H1 (cell line): Measurements from ENCODE around the gene CNOT3. TPM values are rescaled to one million over a fixed set of nuclear protein-coding genes. Genes with fewer than 3 reads are reported as not detected.
A peak's percentile ranks its signal among the peaks of the same experiment; 100 is the strongest.

Experiments used
- CTCF ChIA-PET: fragments of 300-600 bp; sonication (Branson Sonifier 250); formaldehyde crosslinking; loops from one replicate; lab custom pipeline; 2021; ENCODE audit not compliant: partially characterized antibody; lab: Charles Lee
- POLR2A ChIA-PET: fragments of 300-600 bp; sonication (Branson Sonifier 250); formaldehyde crosslinking; loops from one replicate; lab custom pipeline; 2021; ENCODE audit warnings: inconsistent platforms; ENCODE audit not compliant: partially characterized antibody; lab: Charles Lee
- DNase-seq, 2 experiments: peaks; one replicate each; pipeline versions ENCODE4 v3.0.0 to v3.0.0-alpha.2; 2010 to 2022; ENCODE audit warnings: low spot score in 2 of 2, low read depth in 1 of 2, mixed read lengths in 1 of 2
- FAIRE-seq: peaks from 2 replicates; lab custom pipeline; 2011; peaks lifted over from hg19 to GRCh38; lab: Jason Lieb, UNC
- H2AFZ ChIP-seq: 2 replicates; pipeline ENCODE4 v1.8.1; 2012; ENCODE audit warnings: low read length, inconsistent platforms
- H2AK5ac ChIP-seq: 2 replicates; pipeline ENCODE4 v1.6.1; 2013; ENCODE audit warnings: low read depth, low read length
- H2BK120ac ChIP-seq: replicated peaks from 2 replicates; pipeline ENCODE3; 2013; ENCODE audit warnings: low read depth, low read length, inconsistent platforms
- H2BK12ac ChIP-seq: 2 replicates; pipeline ENCODE4 v1.6.1; 2013; ENCODE audit warnings: low read depth, low read length
- H2BK15ac ChIP-seq: 2 replicates; pipeline ENCODE4 v1.6.1; 2013; ENCODE audit warnings: low read length
- H2BK20ac ChIP-seq: 2 replicates; pipeline ENCODE4 v1.6.1; 2013; ENCODE audit warnings: low read length
- H2BK5ac ChIP-seq: 2 replicates; pipeline ENCODE4 v1.6.1; 2013; ENCODE audit warnings: low read depth, low read length
- H3K14ac ChIP-seq: 2 replicates; pipeline ENCODE4 v1.6.1; 2013; ENCODE audit warnings: inconsistent platforms; ENCODE audit not compliant: insufficient read length
- H3K18ac ChIP-seq: 2 replicates; pipeline ENCODE4 v1.6.1; 2013; ENCODE audit warnings: low read length; ENCODE audit errors: extremely low read depth
- H3K23ac ChIP-seq: 2 replicates; pipeline ENCODE4 v1.6.1; 2013; ENCODE audit warnings: inconsistent platforms; ENCODE audit not compliant: insufficient read length
- H3K23me2 ChIP-seq: 2 replicates; pipeline ENCODE4 v1.6.1; 2013; ENCODE audit warnings: low read depth, low read length
- H3K27ac ChIP-seq: 2 replicates; pipeline ENCODE4 v1.6.1; 2011; ENCODE audit warnings: low read depth, low read length, inconsistent platforms
- H3K27me3 ChIP-seq, 4 experiments: replicated peaks in 1 of 4; 1 replicate in 1 of 4; 2 replicates in 3 of 4; pipeline versions ENCODE4 v1.6.1 to v1.8.1; 2011 to 2013; ENCODE audit warnings: low read length in 3 of 4, mild to moderate bottlenecking in 3 of 4, inconsistent platforms in 2 of 4, mixed read lengths in 2 of 4, moderate library complexity in 1 of 4; ENCODE audit not compliant: control insufficient read depth in 3 of 4, insufficient read depth in 3 of 4; ENCODE audit errors: extremely low read depth in 1 of 4
- H3K36me3 ChIP-seq, 4 experiments: 2 replicates each; pipeline versions ENCODE4 v1.6.1 to v1.8.1; 2011 to 2013; ENCODE audit warnings: mild to moderate bottlenecking in 4 of 4, low read length in 3 of 4, moderate library complexity in 2 of 4, control low read depth in 1 of 4, inconsistent platforms in 1 of 4; ENCODE audit not compliant: insufficient read depth in 4 of 4, control insufficient read depth in 2 of 4
- H3K4ac ChIP-seq: replicated peaks from 2 replicates; pipeline ENCODE3; 2013; ENCODE audit warnings: low read length, low read depth, mixed read lengths, inconsistent platforms; ENCODE audit not compliant: insufficient read length
- H3K4me1 ChIP-seq, 4 experiments: replicated peaks in 1 of 4; 1 replicate in 1 of 4; 2 replicates in 3 of 4; pipeline versions ENCODE4 v1.6.1 to v1.8.1; 2011 to 2013; ENCODE audit warnings: low read length in 3 of 4, inconsistent platforms in 2 of 4, mixed read lengths in 1 of 4; ENCODE audit not compliant: insufficient read depth in 4 of 4, control insufficient read depth in 3 of 4
- H3K4me2 ChIP-seq, 2 experiments: 2 replicates each; pipeline versions ENCODE4 v1.6.1 to v1.8.1; 2011 to 2013; ENCODE audit warnings: low read depth in 2 of 2, low read length in 2 of 2, control low read depth in 1 of 2, inconsistent platforms in 1 of 2, mild to moderate bottlenecking in 1 of 2; ENCODE audit not compliant: insufficient read depth in 1 of 2
- H3K4me3 ChIP-seq, 4 experiments: fragments of 200-600, 300-600 bp in 1 of 4; sonication (generic), shearing (Covaris generic), sonication (Bioruptor Twin) in 1 of 4; 2 replicates each; pipeline versions ENCODE4 v1.5.1 to v1.8.1; 2011 to 2016; ENCODE audit warnings: low read length in 4 of 4, low read depth in 3 of 4, control low read depth in 2 of 4, inconsistent platforms in 2 of 4, mild to moderate bottlenecking in 2 of 4, mixed read lengths in 1 of 4, moderate library complexity in 1 of 4; ENCODE audit not compliant: insufficient read depth in 2 of 4; ENCODE audit errors: extremely low read depth in 1 of 4
- H3K56ac ChIP-seq: replicated peaks from 2 replicates; pipeline ENCODE3; 2013; ENCODE audit warnings: low read depth, mild to moderate bottlenecking, mixed read lengths, low read length, inconsistent platforms; ENCODE audit not compliant: insufficient read length
- H3K79me1 ChIP-seq: 2 replicates; pipeline ENCODE4 v1.6.1; 2013; ENCODE audit warnings: low read depth, low read length, control low read depth
- H3K79me2 ChIP-seq, 2 experiments: 2 replicates each; pipeline versions ENCODE4 v1.6.1 to v1.8.1; 2012 to 2013; ENCODE audit warnings: low read length in 2 of 2, mild to moderate bottlenecking in 2 of 2, inconsistent platforms in 1 of 2; ENCODE audit not compliant: insufficient read depth in 2 of 2, control insufficient read depth in 1 of 2
- H3K9ac ChIP-seq, 4 experiments: replicated peaks in 1 of 4; 1 replicate in 1 of 4; 2 replicates in 3 of 4; pipeline versions ENCODE4 v1.6.1 to v1.8.1; 2011 to 2013; ENCODE audit warnings: low read depth in 3 of 4, low read length in 3 of 4, control low read depth in 2 of 4, mild to moderate bottlenecking in 2 of 4, moderate library complexity in 2 of 4, inconsistent platforms in 1 of 4; ENCODE audit errors: extremely low read depth in 1 of 4
- H3K9me3 ChIP-seq, 2 experiments: 2 replicates each; pipeline versions ENCODE4 v1.6.1 to v1.8.1; 2012 to 2013; ENCODE audit warnings: mild to moderate bottlenecking in 2 of 2, moderate library complexity in 2 of 2, control low read depth in 1 of 2, inconsistent platforms in 1 of 2, low read depth in 1 of 2, low read length in 1 of 2, mixed read lengths in 1 of 2; ENCODE audit not compliant: insufficient read depth in 2 of 2
- H4K20me1 ChIP-seq, 2 experiments: replicated peaks in 1 of 2; 2 replicates each; pipeline versions ENCODE3 to v1.8.1; 2011 to 2013; ENCODE audit warnings: inconsistent platforms in 2 of 2, low read length in 2 of 2, mild to moderate bottlenecking in 1 of 2; ENCODE audit not compliant: insufficient read depth in 2 of 2, control insufficient read depth in 1 of 2
- H4K5ac ChIP-seq: 2 replicates; pipeline ENCODE4 v1.6.1; 2013; ENCODE audit warnings: low read length, low read depth, mixed read lengths, inconsistent platforms; ENCODE audit not compliant: insufficient read length
- H4K8ac ChIP-seq: 2 replicates; pipeline ENCODE4 v1.8.0; 2013; ENCODE audit warnings: mild to moderate bottlenecking, moderate library complexity, low read length, inconsistent platforms; ENCODE audit not compliant: insufficient read depth; ENCODE audit errors: extremely low read depth
- H4K91ac ChIP-seq: replicated peaks from 2 replicates; pipeline ENCODE3; 2013; ENCODE audit warnings: low read length, mixed read lengths, inconsistent platforms; ENCODE audit not compliant: insufficient read length
- WGBS, 2 experiments: shearing (Covaris generic) in 1 of 2; methylation state at CpG; one replicate each; pipeline versions ENCODE4 v1.1.6 to v1.1.7; 2013 to 2015; ENCODE audit warnings: low lambda C conversion rate in 2 of 2, mixed read lengths in 2 of 2, inconsistent platforms in 1 of 2, low coverage in 1 of 2, missing lambda C conversion rate in 1 of 2; ENCODE audit not compliant: insufficient replicate concordance in 2 of 2, insufficient coverage in 1 of 2, insufficient read length in 1 of 2; ENCODE audit errors: extremely low coverage in 1 of 2, missing lambda C conversion rate in 1 of 2; 5-methylcytosine and 5-hydroxymethylcytosine counted together
- polyA plus RNA-seq, 7 experiments: library from polyadenylated mRNA; depleted of rRNA in 3 of 7; stranded (reverse) in 5 of 7; unstranded in 2 of 7; fragments of >200 nt in 5 of 7; fragments of 200-250 nt in 2 of 7; gene quantifications; 1 replicate in 5 of 7; 2 replicates in 1 of 7; 4 replicates in 1 of 7; pipeline versions ENCODE4 v1.2.1 to v1.2.3, GENCODE V29; 2011 to 2013; ENCODE audit warnings: missing spikeins in 2 of 7, mixed read lengths in 2 of 7
- total RNA-seq: library from RNA; stranded (reverse); fragmentation: NEBNext Ultra II Directional; extraction: Animal tissue kit (Norgen Biotek cat#: 25700); gene quantifications from 2 replicates; pipeline ENCODE4 v1.2.1, GENCODE V29; 2021

The CNOT3 gene
- total and polyA plus RNA-seq, 2 of the 8 experiments (the other 6 are each of a cell fraction or from before 2014, with no cell fraction given): 21.2 to 86.4 TPM

GRCh38 chr19:54168174-54168917, 30.8 kb downstream of the CNOT3 start:
- no peaks in the 10 kb centered on the region for H3K9me3 ChIP-seq
- no peak overlapping the region for H2AK5ac ChIP-seq
- H2BK15ac ChIP-seq: 0 out of 2 replicates have a peak overlapping the region, but pooled peaks have one; percentile 16
- H4K91ac ChIP-seq: no peak overlapping the region
- peak overlapping the region; percentile 50; the same call in 1 of the 2 replicates for H2BK12ac ChIP-seq
- no peaks in the 10 kb centered on the region for H3K36me3 ChIP-seq
- no peak overlapping the region for H3K4ac ChIP-seq
- H3K23ac ChIP-seq: no peak overlapping the region
- no peak overlapping the region for H3K27ac ChIP-seq
- ChIA-PET POLR2A (interaction anchor here (1.7 to 3.5 kb wide), 2 partner anchors 18 to 40 kb away, joined by 3 to 11 read pairs; no protein-coding TSS in a partner anchor), CTCF (interaction anchor here (0.8 to 1.2 kb wide), 4 partner anchors 11 to 223 kb away, joined by 3 to 5 read pairs (median 4); partner anchors contain the start of gene MBOAT7)
- H3K4me2 ChIP-seq: peak overlapping the region in 1 of 2 experiments; percentile 64; a peak in 3 of 4 replicates
- no peaks in the 10 kb centered on the region for H3K79me1 ChIP-seq
- H2BK120ac ChIP-seq: no peak overlapping the region
- DNase-seq: peak in 1 of 2 experiments; percentile 100
- peaks cover 5% of the 10 kb centered on the region; the same call in 1 of the 2 replicates for H3K23me2 ChIP-seq
- H3K18ac ChIP-seq: no peak overlapping the region
- H2BK20ac ChIP-seq: no peak overlapping the region
- FAIRE-seq: no peak
- H3K27me3 ChIP-seq: peaks cover 0 to 7% (median 4%) of the 10 kb centered on the region in 4 experiments; a peak in 4 of 7 replicates
- WGBS, 2 experiments: 52% methylated on average over 16 of the region's 25 CpGs; no CpG with 5 or more reads in 1 of the 2 experiments
- peaks cover 0 to 10% (median 6%) of the 10 kb centered on the region in 4 experiments; a peak in 6 of 7 replicates for H3K4me1 ChIP-seq
- H3K9ac ChIP-seq: no peak overlapping the region
- H3K56ac ChIP-seq: no peak overlapping the region
- H4K8ac ChIP-seq: no peak overlapping the region
- H4K20me1 ChIP-seq: peaks cover 0 to 4% of the 10 kb centered on the region in 2 experiments
- no peaks in the 10 kb centered on the region for H3K79me2 ChIP-seq
- no peak overlapping the region for H4K5ac ChIP-seq
- H2AFZ ChIP-seq: no peak overlapping the region
- no peak overlapping the region for H2BK5ac ChIP-seq
- peak overlapping the region in 2 of 4 experiments; percentile 5 to 34; a peak in 2 of 8 replicates for H3K4me3 ChIP-seq
- no peak overlapping the region for H3K14ac ChIP-seq
